ENCODE data around the gene TAF6. TPM values are rescaled to one million over a fixed set of nuclear protein-coding genes. Genes with fewer than 3 reads are reported as not detected.

Gene TAF6
- total and polyA plus RNA-seq, 9 of the 15 experiments (the other 6 are each of a cell fraction or from before 2014, with no cell fraction given), result 0.78 to 78.7 (median 21.3) TPM

- TF ChIP-seq DPF2 (IDR thresholded peaks at IDR 0.05) (0 out of 2 replicates have a peak, but pooled peaks have one; percentile 40), POU5F1 (IDR thresholded peaks at IDR 0.05; ENCODE audit: borderline replicate concordance, low read depth, low read length, partially characterized antibody) (peak; percentile 77), GTF2E2 (tag; IDR thresholded peaks at IDR 0.05) (peak; percentile 96), PML (IDR thresholded peaks at IDR 0.05; ENCODE audit: low read length) (peak; percentile 76), HLTF (IDR thresholded peaks at IDR 0.05) (0 out of 2 replicates have a peak, but pooled peaks have one; percentile 17), ZNF146 (CRISPR knock-in tag; IDR thresholded peaks at IDR 0.05; ENCODE audit: unreplicated experiment) (no peak), TSHZ1 (CRISPR knock-in tag; IDR thresholded peaks at IDR 0.05) (no peak), ZNF445 (CRISPR knock-in tag; IDR thresholded peaks at IDR 0.05; ENCODE audit: low read depth) (peak; percentile 45), NFATC3 (IDR thresholded peaks at IDR 0.05) (no peak), SMARCA5 (IDR thresholded peaks at IDR 0.05) (no peak), CEBPG (CRISPR knock-in tag; IDR thresholded peaks at IDR 0.05) (peak; percentile 66), CEBPG (tag; conservative IDR thresholded peaks at IDR 0.05 in 1 of 2, IDR thresholded peaks at IDR 0.05 in 1 of 2) (0 out of 4 replicates have a peak, but pooled peaks of 1 of the 2 experiments have one; percentile 11), FOXJ2 (tag; IDR thresholded peaks at IDR 0.05) (0 out of 2 replicates have a peak, but pooled peaks have one; percentile 81), NR1H2 (CRISPR knock-in tag; IDR thresholded peaks at IDR 0.05) (no peak), THRA (IDR thresholded peaks at IDR 0.05) (no peak), ZNF436 (CRISPR knock-in tag; IDR thresholded peaks at IDR 0.05) (no peak), NBN (IDR thresholded peaks at IDR 0.05; ENCODE audit: low read depth) (no peak), ZMIZ1 (IDR thresholded peaks at IDR 0.05; ENCODE audit: low read depth in 2 of 2, low read length in 2 of 2) (peak in 1 of 2 experiments; percentile 35; a peak in 1 of 4 replicates), TCFL5 (CRISPR knock-in tag; conservative IDR thresholded peaks at IDR 0.05) (no peak), EHMT2 (IDR thresholded peaks at IDR 0.05) (no peak), NR2C1 (IDR thresholded peaks at IDR 0.05) (no peak), NR2C1 (tag; IDR thresholded peaks at IDR 0.05) (peak; percentile 37; the same call in 1 of the 2 replicates)
These were observed 30.3 kb downstream of the TAF6 start, which contains the start of gene COPS6 (continued) for GRCh38 chr7:100088621-100089457.

All from K562 (cell line).